ENCODE measurements around the gene ADGRV1.

The ADGRV1 gene

GRCh38 chr5:91053741-91054025 lies 495.1 kb downstream of the ADGRV1 start:
- no peaks in the 10 kb centered on the region for H4K20me1 ChIP-seq (ENCODE audit: insufficient read depth, low read length)
- no peaks in the 10 kb centered on the region for H3K9me3 ChIP-seq (ENCODE audit: insufficient read depth, low read length, severe bottlenecking)
- no peak for ATAC-seq (ENCODE audit: insufficient read depth, low read depth)
- H3K36me3 ChIP-seq (ENCODE audit: insufficient read depth, low read length) = no peaks in the 10 kb centered on the region
- no peak overlapping the region for H3K27ac ChIP-seq (ENCODE audit: low read length)
- H3K4me3 ChIP-seq (ENCODE audit: low read depth in 1 of 2, low read length in 2 of 2) = no peak overlapping the region
- TF ChIP-seq EZH2 (IDR thresholded peaks at IDR 0.05; ENCODE audit: borderline replicate concordance, low read depth, low read length, severe bottlenecking) (no peak), CTCF (IDR thresholded peaks at IDR 0.05; ENCODE audit: borderline replicate concordance, extremely low read depth, low read length, poor library complexity, severe bottlenecking) (no peak)
- no peak overlapping the region for H2AFZ ChIP-seq (ENCODE audit: low read depth, low read length)
- H3K9ac ChIP-seq (ENCODE audit: low read depth, low read length) = no peak overlapping the region
- H3K4me2 ChIP-seq (ENCODE audit: insufficient read depth, low read length) = no peak overlapping the region
- H3K79me2 ChIP-seq (ENCODE audit: insufficient read depth, low read length) = no peaks in the 10 kb centered on the region
- no peaks in the 10 kb centered on the region for H3K4me1 ChIP-seq (ENCODE audit: insufficient read depth, low read length)
- H3K27me3 ChIP-seq (ENCODE audit: insufficient read depth, low read length, poor library complexity) = no peaks in the 10 kb centered on the region
- DNase-seq = no peak

- ATAC-seq (ENCODE audit: insufficient read depth, low read depth) = no peak
- Histone ChIP-seq H3K4me3 (ENCODE audit: low read depth in 1 of 2, low read length in 2 of 2) (no peak overlapping the region), H3K27me3 (ENCODE audit: insufficient read depth, low read length, poor library complexity) (no peaks in the 10 kb centered on the region), H4K20me1 (ENCODE audit: insufficient read depth, low read length) (no peaks in the 10 kb centered on the region), H2AFZ (ENCODE audit: low read depth, low read length) (no peak overlapping the region), H3K4me2 (ENCODE audit: insufficient read depth, low read length) (no peak overlapping the region), H3K4me1 (ENCODE audit: insufficient read depth, low read length) (no peaks in the 10 kb centered on the region), H3K9me3 (ENCODE audit: insufficient read depth, low read length, severe bottlenecking) (no peaks in the 10 kb centered on the region), H3K36me3 (ENCODE audit: insufficient read depth, low read length) (no peaks in the 10 kb centered on the region), H3K9ac (ENCODE audit: low read depth, low read length) (no peak overlapping the region), H3K27ac (ENCODE audit: low read length) (no peak overlapping the region), H3K79me2 (ENCODE audit: insufficient read depth, low read length) (no peaks in the 10 kb centered on the region)
- DNase-seq = no peak
- no peak for TF ChIP-seq CTCF (IDR thresholded peaks at IDR 0.05; ENCODE audit: borderline replicate concordance, extremely low read depth, low read length, poor library complexity, severe bottlenecking)
- TF ChIP-seq EZH2 (IDR thresholded peaks at IDR 0.05; ENCODE audit: borderline replicate concordance, low read depth, low read length, severe bottlenecking) = no peak
These were observed 499.6 kb downstream of the ADGRV1 start for GRCh38 chr5:91058155-91058554.

- Histone ChIP-seq H3K4me1 (ENCODE audit: insufficient read depth, low read length) (no peaks in the 10 kb centered on the region), H3K4me2 (ENCODE audit: insufficient read depth, low read length) (no peak overlapping the region), H3K9ac (ENCODE audit: low read depth, low read length) (no peak overlapping the region), H3K27me3 (ENCODE audit: insufficient read depth, low read length, poor library complexity) (no peaks in the 10 kb centered on the region), H2AFZ (ENCODE audit: low read depth, low read length) (no peak overlapping the region), H3K36me3 (ENCODE audit: insufficient read depth, low read length) (no peaks in the 10 kb centered on the region), H4K20me1 (ENCODE audit: insufficient read depth, low read length) (no peaks in the 10 kb centered on the region), H3K4me3 (ENCODE audit: low read depth in 1 of 2, low read length in 2 of 2) (no peak overlapping the region), H3K27ac (ENCODE audit: low read length) (no peak overlapping the region), H3K79me2 (ENCODE audit: insufficient read depth, low read length) (no peaks in the 10 kb centered on the region), H3K9me3 (ENCODE audit: insufficient read depth, low read length, severe bottlenecking) (no peaks in the 10 kb centered on the region)
- DNase-seq (no peak), ATAC-seq (ENCODE audit: insufficient read depth, low read depth) (no peak)
- TF ChIP-seq EZH2 (IDR thresholded peaks at IDR 0.05; ENCODE audit: borderline replicate concordance, low read depth, low read length, severe bottlenecking) (no peak), CTCF (IDR thresholded peaks at IDR 0.05; ENCODE audit: borderline replicate concordance, extremely low read depth, low read length, poor library complexity, severe bottlenecking) (no peak)
These were observed 500.0 kb downstream of the ADGRV1 start for GRCh38 chr5:91058575-91058974.

GRCh38 chr5:91059409-91059808 lies 500.8 kb downstream of the ADGRV1 start:
- Histone ChIP-seq H2AFZ (ENCODE audit: low read depth, low read length) (no peak overlapping the region), H3K4me1 (ENCODE audit: insufficient read depth, low read length) (no peaks in the 10 kb centered on the region), H3K27ac (ENCODE audit: low read length) (no peak overlapping the region), H3K79me2 (ENCODE audit: insufficient read depth, low read length) (no peaks in the 10 kb centered on the region), H3K9ac (ENCODE audit: low read depth, low read length) (no peak overlapping the region), H3K4me2 (ENCODE audit: insufficient read depth, low read length) (no peak overlapping the region), H4K20me1 (ENCODE audit: insufficient read depth, low read length) (no peaks in the 10 kb centered on the region), H3K9me3 (ENCODE audit: insufficient read depth, low read length, severe bottlenecking) (no peaks in the 10 kb centered on the region), H3K36me3 (ENCODE audit: insufficient read depth, low read length) (no peaks in the 10 kb centered on the region), H3K27me3 (ENCODE audit: insufficient read depth, low read length, poor library complexity) (no peaks in the 10 kb centered on the region), H3K4me3 (ENCODE audit: low read depth in 1 of 2, low read length in 2 of 2) (no peak overlapping the region)
- no peak for DNase-seq
- no peak for TF ChIP-seq EZH2 (IDR thresholded peaks at IDR 0.05; ENCODE audit: borderline replicate concordance, low read depth, low read length, severe bottlenecking)
- no peak for TF ChIP-seq CTCF (IDR thresholded peaks at IDR 0.05; ENCODE audit: borderline replicate concordance, extremely low read depth, low read length, poor library complexity, severe bottlenecking)
- no peak for ATAC-seq (ENCODE audit: insufficient read depth, low read depth)

Data from DND-41 (cell line).